ENCODE measurements around the gene SHLD2.

- TF ChIP-seq, protein P1, sequence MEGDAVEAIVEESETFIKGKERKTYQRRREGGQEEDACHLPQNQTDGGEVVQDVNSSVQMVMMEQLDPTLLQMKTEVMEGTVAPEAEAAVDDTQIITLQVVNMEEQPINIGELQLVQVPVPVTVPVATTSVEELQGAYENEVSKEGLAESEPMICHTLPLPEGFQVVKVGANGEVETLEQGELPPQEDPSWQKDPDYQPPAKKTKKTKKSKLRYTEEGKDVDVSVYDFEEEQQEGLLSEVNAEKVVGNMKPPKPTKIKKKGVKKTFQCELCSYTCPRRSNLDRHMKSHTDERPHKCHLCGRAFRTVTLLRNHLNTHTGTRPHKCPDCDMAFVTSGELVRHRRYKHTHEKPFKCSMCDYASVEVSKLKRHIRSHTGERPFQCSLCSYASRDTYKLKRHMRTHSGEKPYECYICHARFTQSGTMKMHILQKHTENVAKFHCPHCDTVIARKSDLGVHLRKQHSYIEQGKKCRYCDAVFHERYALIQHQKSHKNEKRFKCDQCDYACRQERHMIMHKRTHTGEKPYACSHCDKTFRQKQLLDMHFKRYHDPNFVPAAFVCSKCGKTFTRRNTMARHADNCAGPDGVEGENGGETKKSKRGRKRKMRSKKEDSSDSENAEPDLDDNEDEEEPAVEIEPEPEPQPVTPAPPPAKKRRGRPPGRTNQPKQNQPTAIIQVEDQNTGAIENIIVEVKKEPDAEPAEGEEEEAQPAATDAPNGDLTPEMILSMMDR (IDR thresholded peaks at IDR 0.05) = no peak
- no peak for TF ChIP-seq POLR2A (IDR thresholded peaks at IDR 0.05)
Observed at GRCh38 chr10:87089746-87090145, 5.3 kb upstream of the SHLD2 start.
